PC-3 (cell line): Measurements from ENCODE around the gene MBOAT7. TPM values are rescaled to one million over a fixed set of nuclear protein-coding genes. Genes with fewer than 3 reads are reported as not detected.
A peak's percentile ranks its signal among the peaks of the same experiment; 100 is the strongest.

Experiments used
- ATAC-seq: fragments of 200-7000 bp; cut with Tn5 transposase; 2 replicates; pipeline ENCODE4 v1.9.1; 2020; ENCODE audit warnings: mild to moderate bottlenecking, moderate library complexity
- BruUV-seq: library from RNA; stranded (reverse); fragments of 400-500 nt; replicated peaks from 2 replicates; lab custom pipeline; 2021; lab: Mats Ljungman, UMichigan
- CTCF ChIA-PET: fragments of 300-600 bp; sonication (Branson Sonifier 250); formaldehyde crosslinking; loops from one replicate; lab custom pipeline; 2022; ENCODE audit warnings: antibody characterized with exemption; lab: Charles Lee
- POLR2A ChIA-PET: fragments of 300-600 bp; sonication (Branson Sonifier 250); formaldehyde crosslinking; loops from one replicate; lab custom pipeline; 2022; ENCODE audit warnings: antibody characterized with exemption; ENCODE audit not compliant: unreplicated experiment; lab: Charles Lee
- DNase-seq: peaks from one replicate; pipeline ENCODE4 v3.0.0-alpha.2; 2015
- H2AFZ ChIP-seq: fragments of 300-600 bp; sonication (generic); 2 replicates; pipeline ENCODE4 v1.6.0; 2016; ENCODE audit warnings: antibody characterized with exemption, low read length
- H3F3A ChIP-seq: fragments of 300-600 bp; sonication (generic); one replicate; pipeline ENCODE4 v1.6.0; 2017; ENCODE audit warnings: antibody characterized with exemption, low read length, control low read depth, mild to moderate bottlenecking; ENCODE audit not compliant: unreplicated experiment
- H3K27ac ChIP-seq: fragments of 300-600 bp; sonication (generic); 2 replicates; pipeline ENCODE4 v1.5.1; 2016; ENCODE audit warnings: mild to moderate bottlenecking, low read length
- H3K27me3 ChIP-seq: fragments of 300-600 bp; sonication (generic); 2 replicates; pipeline ENCODE4 v1.6.1; 2016; ENCODE audit warnings: low read length, mixed read lengths
- H3K36me3 ChIP-seq: fragments of 300-600 bp; sonication (generic); 2 replicates; pipeline ENCODE4 v1.6.1; 2016; ENCODE audit warnings: low read depth, mixed run types, low read length, mixed read lengths
- H3K4me1 ChIP-seq: fragments of 300-600 bp; sonication (generic); 2 replicates; pipeline ENCODE4 v1.5.1; 2016; ENCODE audit warnings: low read length; ENCODE audit not compliant: insufficient read depth
- H3K4me2 ChIP-seq: fragments of 300-600 bp; sonication (generic); 2 replicates; pipeline ENCODE4 v1.6.0; 2016; ENCODE audit warnings: low read length
- H3K4me3 ChIP-seq: fragments of 300-600 bp; sonication (generic); 2 replicates; pipeline ENCODE4 v1.5.1; 2016; ENCODE audit warnings: mild to moderate bottlenecking, low read length, mixed read lengths
- H3K79me2 ChIP-seq: fragments of 300-600 bp; sonication (generic); 2 replicates; pipeline ENCODE4 v1.6.1; 2017; ENCODE audit warnings: low read length, mixed read lengths
- H3K9ac ChIP-seq: fragments of 300-600 bp; sonication (generic); 2 replicates; pipeline ENCODE4 v1.6.0; 2016; ENCODE audit warnings: mild to moderate bottlenecking, low read length
- H3K9me2 ChIP-seq: fragments of 300-600 bp; sonication (generic); replicated peaks from 2 replicates; pipeline ENCODE4 v1.6.1; 2016; ENCODE audit warnings: mixed run types, low read length, mixed read lengths
- H3K9me3 ChIP-seq: fragments of 300-600 bp; sonication (generic); 2 replicates; pipeline ENCODE4 v1.6.1; 2016; ENCODE audit warnings: low read length, mixed read lengths
- H4K20me1 ChIP-seq: fragments of 300-600 bp; sonication (generic); 2 replicates; pipeline ENCODE4 v1.6.1; 2016; ENCODE audit warnings: low read length, mixed read lengths
- CTCF ChIP-seq: fragments of 300-600 bp; sonication (generic); conservative IDR thresholded peaks from 2 replicates; pipeline ENCODE4 v1.5.1; 2017; ENCODE audit warnings: antibody characterized with exemption, low read depth, mild to moderate bottlenecking, low read length
- EZH2 ChIP-seq: fragments of 300-600 bp; sonication (generic); IDR thresholded peaks from one replicate; pipeline ENCODE4 v1.6.1; 2017; ENCODE audit warnings: antibody characterized with exemption, mild to moderate bottlenecking, low read length; ENCODE audit not compliant: unreplicated experiment
- EZH2phosphoT487 ChIP-seq: fragments of 300-600 bp; sonication (generic); IDR thresholded peaks from 2 replicates; pipeline ENCODE4 v1.6.1; 2018; ENCODE audit warnings: mild to moderate bottlenecking, antibody characterized with exemption, low read length, borderline replicate concordance
- intact Hi-C: fragments of 100-400 bp; cut with micrococcal nuclease; formaldehyde crosslinking; loops from 2 replicates; pipeline ENCODE4 v1.9.0; 2023
- total RNA-seq: library from RNA; depleted of rRNA; stranded (reverse); fragments of >200 nt; gene quantifications from 2 replicates; pipeline ENCODE4 v1.2.3, GENCODE V29; 2014

MBOAT7 gene
- total RNA-seq, 1 experiment from 2014 or later: 231 TPM

GRCh38 chr19:54204767-54205468 lies 15.5 kb upstream of the MBOAT7 start:
- Histone ChIP-seq H4K20me1 (peaks cover 89% of the 10 kb centered on the region), H2AFZ (no peak overlapping the region), H3K4me3 (peak overlapping the region; percentile 96), H3K9ac (no peak overlapping the region), H3K79me2 (peaks cover 82% of the 10 kb centered on the region), H3K9me3 (no peaks in the 10 kb centered on the region), H3K36me3 (peaks cover 74% of the 10 kb centered on the region), H3K9me2 (no peaks in the 10 kb centered on the region), H3K4me1 (peaks cover 64% of the 10 kb centered on the region), H3K27me3 (no peaks in the 10 kb centered on the region), H3K27ac (no peak overlapping the region), H3K4me2 (peak overlapping the region; percentile 93), H3F3A (peaks cover 51% of the 10 kb centered on the region)
- TF ChIP-seq CTCF (no peak), EZH2phosphoT487 (no peak), EZH2 (no peak)
- ATAC-seq: no peak
- intact Hi-C loops: loop anchor here (5.0 kb wide), 1 partner anchor 43 kb away; no protein-coding TSS in a partner anchor
- no peak for DNase-seq
- BruUV-seq: no TSS peak
- POLR2A ChIA-PET: interaction anchor here (1.6 kb wide), 1 partner anchor 15 kb away, joined by 5 read pairs; the partner anchor contains the start of gene MBOAT7
- CTCF ChIA-PET: no interaction called here

GRCh38 chr19:54203151-54203611 lies 13.8 kb upstream of the MBOAT7 start:
- peaks cover 40% of the 10 kb centered on the region for H3F3A ChIP-seq
- TF ChIP-seq EZH2phosphoT487: no peak
- no peak for TF ChIP-seq EZH2
- no peak for TF ChIP-seq CTCF
- H3K4me1 ChIP-seq: peaks cover 48% of the 10 kb centered on the region
- ChIA-PET CTCF (interaction anchor here (1.0 kb wide), 1 partner anchor 14 kb away, joined by 6 read pairs; the partner anchor contains the start of gene MBOAT7), POLR2A (interaction anchor here (0.5 to 0.6 kb wide), 2 partner anchors 13 to 62 kb away, joined by 3 to 13 read pairs; no protein-coding TSS in a partner anchor)
- no peaks in the 10 kb centered on the region for H3K9me3 ChIP-seq
- BruUV-seq: no TSS peak
- intact Hi-C loops: loop anchor here (5.0 kb wide), 1 partner anchor 41 kb away; no protein-coding TSS in a partner anchor
- no peaks in the 10 kb centered on the region for H3K9me2 ChIP-seq
- H3K9ac ChIP-seq: peak overlapping the region; percentile 98
- peak overlapping the region; percentile 93 for H3K4me2 ChIP-seq
- peak overlapping the region; percentile 96 for H3K4me3 ChIP-seq
- ATAC-seq (peak; percentile 29), DNase-seq (peak; percentile 46)
- H4K20me1 ChIP-seq: peaks cover 73% of the 10 kb centered on the region
- peaks cover 70% of the 10 kb centered on the region for H3K36me3 ChIP-seq
- H2AFZ ChIP-seq: no peak overlapping the region
- H3K27ac ChIP-seq: no peak overlapping the region
- H3K27me3 ChIP-seq: no peaks in the 10 kb centered on the region
- peaks cover 81% of the 10 kb centered on the region for H3K79me2 ChIP-seq
